Cardiac fibroblast (primary cell): ENCODE measurements around the gene TANC1.

Experiments
- DNase-seq, 2 donors: peaks; one replicate each; pipeline versions ENCODE4 v3.0.0 to v3.0.0-alpha.2; 2010; ENCODE audit warnings: low read depth in 2 of 2
- H3K4me3 ChIP-seq, 2 donors: replicated peaks in 1 of 2; 1 replicate in 1 of 2; 2 replicates in 1 of 2; pipeline ENCODE4 v1.5.1; 2011; ENCODE audit warnings: low read depth in 2 of 2, low read length in 2 of 2, mild to moderate bottlenecking in 2 of 2, moderate library complexity in 1 of 2
- CTCF ChIP-seq: IDR thresholded peaks from one replicate; pipeline ENCODE4 v1.5.1; 2011; ENCODE audit warnings: low read depth, mild to moderate bottlenecking, low read length, inconsistent platforms

The TANC1 gene

DNA sequence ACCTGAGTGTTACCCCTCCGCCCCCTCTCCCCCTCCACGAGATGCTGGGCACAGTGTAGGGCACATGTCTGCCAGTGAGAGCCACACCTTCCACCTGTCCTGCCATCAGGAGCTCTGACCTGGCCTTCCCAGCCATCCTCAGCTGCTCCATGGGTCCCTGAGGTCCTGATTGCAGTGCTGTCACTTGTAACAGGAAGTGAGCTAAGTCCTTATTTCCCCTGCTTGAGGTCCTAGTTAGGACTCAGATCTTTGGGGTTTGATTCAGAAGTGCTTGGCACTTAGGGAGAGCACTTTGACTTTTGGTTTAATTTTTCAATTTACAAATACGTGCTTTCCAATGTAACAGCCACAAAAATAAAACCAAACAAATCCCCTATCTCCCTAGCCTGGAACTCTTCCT lies 192.5 kb downstream of the TANC1 start:
- DNase-seq: no peak

DNA sequence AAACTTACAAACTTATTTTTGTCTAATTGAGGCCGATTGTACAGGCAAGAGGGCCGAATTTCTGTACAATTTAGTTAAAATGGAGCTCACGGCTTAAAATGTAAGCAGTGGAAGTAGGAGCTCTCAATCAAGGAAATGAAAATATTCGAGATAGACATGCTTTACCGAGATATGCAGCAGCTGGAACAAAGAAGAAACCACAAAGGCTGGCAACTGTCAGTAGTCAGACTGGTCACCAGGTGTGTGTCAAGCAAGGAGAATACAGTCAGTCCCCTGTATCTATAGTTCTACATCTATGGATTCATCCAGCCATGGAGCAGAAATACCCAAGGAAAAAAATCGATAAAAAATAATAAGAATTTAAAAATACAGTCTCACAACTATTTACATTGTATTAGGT lies 195.5 kb downstream of the TANC1 start:
- TF ChIP-seq CTCF: no peak
- no peak overlapping the region for H3K4me3 ChIP-seq
- no peak for DNase-seq

More for the DNA sequence above, 192.5 kb downstream of the TANC1 start:
- no peak for TF ChIP-seq CTCF
- H3K4me3 ChIP-seq: no peak overlapping the region

- no peak for TF ChIP-seq CTCF
- H3K4me3 ChIP-seq: no peak overlapping the region
- peak in 1 of 2 donors; percentile 42 for DNase-seq
These were observed 196.0 kb downstream of the TANC1 start for GRCh38 chr2:159164457-159164911.

GRCh38 chr2:159165048-159165447 lies 196.6 kb downstream of the TANC1 start:
- no peak for DNase-seq
- TF ChIP-seq CTCF: no peak

DNA sequence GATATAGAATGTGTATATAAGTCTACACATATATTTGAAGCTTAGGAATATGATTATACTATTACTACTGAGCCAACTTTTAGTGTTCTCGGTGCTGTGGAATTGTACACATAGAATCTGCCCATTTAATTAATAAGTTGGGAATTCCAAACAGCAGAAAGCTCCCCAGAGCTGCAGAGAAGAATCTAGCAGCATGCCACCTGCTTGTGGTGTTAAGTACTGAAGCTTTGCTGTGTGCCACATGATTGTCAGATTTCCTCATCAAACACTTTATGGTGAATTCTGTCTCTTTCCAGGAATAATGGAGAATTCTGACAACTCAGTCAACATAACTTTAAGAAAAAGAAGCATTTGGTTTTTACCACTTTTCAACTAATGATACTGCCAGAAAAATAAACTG lies 200.3 kb downstream of the TANC1 start:
- peak; percentile 25 to 54 for DNase-seq
- no peak overlapping the region for H3K4me3 ChIP-seq
- TF ChIP-seq CTCF: peak; percentile 34

More at GRCh38 chr2:159165048-159165447, 196.6 kb downstream of the TANC1 start:
- no peak overlapping the region for H3K4me3 ChIP-seq

GRCh38 chr2:159169187-159169586 lies 200.7 kb downstream of the TANC1 start:
- TF ChIP-seq CTCF: no peak
- peak in 1 of 2 donors; percentile 35 for DNase-seq
- H3K4me3 ChIP-seq: no peak overlapping the region

DNA sequence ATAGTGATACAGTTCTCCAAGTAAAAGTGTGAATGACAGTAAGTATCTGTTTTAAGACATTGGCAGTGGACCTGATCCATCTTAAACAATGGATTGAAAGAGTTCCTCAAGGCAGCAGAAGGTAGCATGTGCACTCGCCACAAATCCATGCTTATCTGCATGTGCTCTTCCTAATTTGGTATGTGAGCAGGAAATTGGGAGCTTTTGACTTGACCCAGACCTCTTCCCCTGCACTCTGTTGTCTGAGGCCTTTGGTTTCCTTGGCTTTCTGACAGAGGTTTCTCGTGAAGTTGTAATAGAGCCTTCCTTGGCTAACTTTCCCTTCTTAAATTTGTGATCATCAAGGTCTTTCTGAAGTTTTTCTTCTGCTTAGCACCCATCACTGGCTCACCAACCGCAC lies 204.0 kb downstream of the TANC1 start:
- no peak overlapping the region for H3K4me3 ChIP-seq
- no peak for TF ChIP-seq CTCF
- no peak for DNase-seq
